Measurements from ENCODE around the gene PMM2. TPM values are rescaled to one million over a fixed set of nuclear protein-coding genes. Genes with fewer than 3 reads are reported as not detected.
"Not testable (repeated sequence)": the region's sequence is repeated elsewhere in the genome, so short reads cannot be mapped to it uniquely, and the experiment has no call there.

PMM2 gene
- total and polyA plus RNA-seq, 2 donors (not counting 3 experiments of a cell fraction or from before 2014, with no cell fraction given): 29.0 to 61.3 TPM

DNA sequence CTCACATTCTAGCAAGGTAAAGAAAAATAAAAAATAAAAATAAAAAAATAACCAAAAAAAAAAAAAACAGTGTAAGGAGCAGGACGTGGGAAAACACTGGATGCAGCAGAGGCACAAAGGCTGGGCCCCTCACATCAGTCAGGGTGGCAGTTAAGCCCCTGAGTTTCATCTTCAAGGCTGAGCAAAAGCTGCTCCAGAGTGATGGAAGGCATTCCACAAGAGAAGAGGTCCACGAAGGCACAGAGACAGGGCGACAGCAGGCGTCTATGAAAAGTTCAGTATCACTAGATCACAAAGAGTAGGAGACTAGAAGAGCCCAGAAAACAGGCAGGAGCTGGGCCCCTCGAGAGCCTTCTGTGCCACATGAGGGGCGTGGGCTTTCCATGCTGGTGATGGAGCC lies 12.2 kb upstream of the PMM2 start:
- POLR2A ChIA-PET: interaction anchor here (0.6 kb wide), 1 partner anchor 35 kb away, joined by 3 read pairs; no protein-coding TSS in a partner anchor
- Histone ChIP-seq H3K36me3 (ENCODE audit: control insufficient read depth in 2 of 2, extremely low read depth in 1 of 2, insufficient read depth in 2 of 2, low read length in 2 of 2) (no peaks in the 10 kb centered on the region), H3K4me1 (ENCODE audit: control insufficient read depth, extremely low read depth, insufficient read depth, low read length) (no peaks in the 10 kb centered on the region), H2AFZ (ENCODE audit: low read depth, low read length) (no peak overlapping the region), H3K79me2 (ENCODE audit: control insufficient read depth, insufficient read depth, low read length) (no peaks in the 10 kb centered on the region), H4K20me1 (replicated peaks; ENCODE audit: control insufficient read depth, extremely low read depth, insufficient read depth, low read length) (no peaks in the 10 kb centered on the region), H3K27me3 (ENCODE audit: control insufficient read depth in 2 of 2, insufficient read depth in 2 of 2, low read length in 2 of 2) (peaks cover 2 to 4% of the 10 kb centered on the region in 2 experiments), H3K9me3 (replicated peaks; ENCODE audit: control insufficient read depth, insufficient read depth, low read length) (no peaks in the 10 kb centered on the region), H3K4me2 (ENCODE audit: insufficient read depth, low read length) (no peak overlapping the region), H3K4me3 (replicated peaks in 1 of 3; ENCODE audit: insufficient read depth in 1 of 3, low read depth in 1 of 3, low read length in 3 of 3) (no peak overlapping the region), H3K27ac (ENCODE audit: insufficient read depth, low read depth, low read length) (no peak overlapping the region), H3K9me1 (replicated peaks; ENCODE audit: control insufficient read depth, extremely low read depth, insufficient read depth, low read length) (no peaks in the 10 kb centered on the region), H3K9ac (replicated peaks; ENCODE audit: extremely low read depth, insufficient read depth, low read length) (no peak overlapping the region)
- no peak for FAIRE-seq
- no peak for DNase-seq (ENCODE audit: low read depth, low spot score)
- dilution Hi-C loops (cut with MboI; ENCODE audit: extremely low pct_ligation_motif_present, low sequenced_read_pairs): no loop called here
- TF ChIP-seq POLR2A (IDR thresholded peaks at IDR 0.05; ENCODE audit: low read depth, low read length) (no peak), MYC (IDR thresholded peaks at IDR 0.05; ENCODE audit: low read depth, low read length) (no peak), POLR2AphosphoS5 (IDR thresholded peaks at IDR 0.05; ENCODE audit: insufficient read depth, low read depth, low read length) (no peak), GATA2 (IDR thresholded peaks at IDR 0.05; ENCODE audit: insufficient read depth, insufficient read length, low read depth, low read length) (no peak), JUN (IDR thresholded peaks at IDR 0.05; ENCODE audit: borderline replicate concordance, insufficient read depth, insufficient read length, low read depth) (no peak), FOS (IDR thresholded peaks at IDR 0.05; ENCODE audit: borderline replicate concordance, insufficient read depth, low read length) (no peak), EZH2 (IDR thresholded peaks at IDR 0.05; ENCODE audit: borderline replicate concordance, low read depth, low read length, severe bottlenecking) (no peak)
- TF ChIP-seq, protein P1, sequence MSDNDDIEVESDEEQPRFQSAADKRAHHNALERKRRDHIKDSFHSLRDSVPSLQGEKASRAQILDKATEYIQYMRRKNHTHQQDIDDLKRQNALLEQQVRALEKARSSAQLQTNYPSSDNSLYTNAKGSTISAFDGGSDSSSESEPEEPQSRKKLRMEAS (IDR thresholded peaks at IDR 0.05; ENCODE audit: insufficient read depth, insufficient read length): no peak
- TF ChIP-seq, protein P2, sequence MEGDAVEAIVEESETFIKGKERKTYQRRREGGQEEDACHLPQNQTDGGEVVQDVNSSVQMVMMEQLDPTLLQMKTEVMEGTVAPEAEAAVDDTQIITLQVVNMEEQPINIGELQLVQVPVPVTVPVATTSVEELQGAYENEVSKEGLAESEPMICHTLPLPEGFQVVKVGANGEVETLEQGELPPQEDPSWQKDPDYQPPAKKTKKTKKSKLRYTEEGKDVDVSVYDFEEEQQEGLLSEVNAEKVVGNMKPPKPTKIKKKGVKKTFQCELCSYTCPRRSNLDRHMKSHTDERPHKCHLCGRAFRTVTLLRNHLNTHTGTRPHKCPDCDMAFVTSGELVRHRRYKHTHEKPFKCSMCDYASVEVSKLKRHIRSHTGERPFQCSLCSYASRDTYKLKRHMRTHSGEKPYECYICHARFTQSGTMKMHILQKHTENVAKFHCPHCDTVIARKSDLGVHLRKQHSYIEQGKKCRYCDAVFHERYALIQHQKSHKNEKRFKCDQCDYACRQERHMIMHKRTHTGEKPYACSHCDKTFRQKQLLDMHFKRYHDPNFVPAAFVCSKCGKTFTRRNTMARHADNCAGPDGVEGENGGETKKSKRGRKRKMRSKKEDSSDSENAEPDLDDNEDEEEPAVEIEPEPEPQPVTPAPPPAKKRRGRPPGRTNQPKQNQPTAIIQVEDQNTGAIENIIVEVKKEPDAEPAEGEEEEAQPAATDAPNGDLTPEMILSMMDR (IDR thresholded peaks at IDR 0.05; ENCODE audit: extremely low read depth in 1 of 2, insufficient read depth in 1 of 2, low read depth in 1 of 2, low read length in 2 of 2): no peak
- BruUV-seq (replicated peaks): no TSS peak
- CTCF ChIA-PET: no interaction called here
- intact Hi-C loops (cut with micrococcal nuclease): no loop called here

DNA sequence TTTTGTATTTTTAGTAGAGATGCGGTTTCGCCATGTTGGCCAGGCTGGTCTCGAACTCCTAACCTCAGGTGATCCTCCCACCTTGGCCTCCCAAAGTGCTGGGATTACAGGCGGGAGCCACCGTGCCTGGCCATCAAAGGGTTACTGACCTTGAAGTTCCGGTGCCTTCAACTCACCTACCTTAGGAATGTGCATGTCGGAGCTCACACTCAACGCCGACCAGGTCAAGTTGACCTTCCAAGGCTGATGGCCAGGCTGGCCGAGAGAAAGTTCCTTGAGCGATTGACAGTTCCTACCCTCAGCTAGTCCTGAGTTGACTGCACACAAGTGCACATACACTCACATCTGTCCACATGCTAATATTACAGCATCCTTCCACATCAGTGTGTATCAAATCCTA lies 11.3 kb upstream of the PMM2 start:
- H3K79me2 ChIP-seq (ENCODE audit: control insufficient read depth, insufficient read depth, low read length); POLR2A ChIA-PET; H3K36me3 ChIP-seq (ENCODE audit: control insufficient read depth in 2 of 2, extremely low read depth in 1 of 2, insufficient read depth in 2 of 2, low read length in 2 of 2); BruUV-seq (replicated peaks); H3K9me1 ChIP-seq (replicated peaks; ENCODE audit: control insufficient read depth, extremely low read depth, insufficient read depth, low read length); H3K27ac ChIP-seq (ENCODE audit: insufficient read depth, low read depth, low read length); H4K20me1 ChIP-seq (replicated peaks; ENCODE audit: control insufficient read depth, extremely low read depth, insufficient read depth, low read length); intact Hi-C loops (cut with micrococcal nuclease); H3K4me1 ChIP-seq (ENCODE audit: control insufficient read depth, extremely low read depth, insufficient read depth, low read length); H3K9me3 ChIP-seq (replicated peaks; ENCODE audit: control insufficient read depth, insufficient read depth, low read length); H3K27me3 ChIP-seq (ENCODE audit: control insufficient read depth in 2 of 2, insufficient read depth in 2 of 2, low read length in 2 of 2); CTCF ChIA-PET; dilution Hi-C loops (cut with MboI; ENCODE audit: extremely low pct_ligation_motif_present, low sequenced_read_pairs); H2AFZ ChIP-seq (ENCODE audit: low read depth, low read length); FAIRE-seq; DNase-seq (ENCODE audit: low read depth, low spot score); H3K4me2 ChIP-seq (ENCODE audit: insufficient read depth, low read length); H3K4me3 ChIP-seq (replicated peaks in 1 of 3; ENCODE audit: insufficient read depth in 1 of 3, low read depth in 1 of 3, low read length in 3 of 3); H3K9ac ChIP-seq (replicated peaks; ENCODE audit: extremely low read depth, insufficient read depth, low read length): not testable (repeated sequence)
